ENCODE data around the gene ZKSCAN3. TPM values are rescaled to one million over a fixed set of nuclear protein-coding genes. Genes with fewer than 3 reads are reported as not detected.

ZKSCAN3 gene
- total RNA-seq, 1 experiment from 2014 or later = 11.2 TPM

- Histone ChIP-seq H3K9me2 (ENCODE audit: insufficient read depth) (no peaks in the 10 kb centered on the region), H3K27ac (ENCODE audit: low read depth, low read length) (peak overlapping the region; percentile 85), H3K9ac (ENCODE audit: low read length) (peak overlapping the region; percentile 70), H3K4me2 (ENCODE audit: low read length) (peak overlapping the region; percentile 94), H3K9me3 (ENCODE audit: control insufficient read depth in 1 of 2, insufficient read depth in 1 of 2, low read depth in 1 of 2, low read length in 2 of 2) (no peaks in the 10 kb centered on the region), H3K4me1 (ENCODE audit: control insufficient read depth in 1 of 2, insufficient read depth in 2 of 2, low read length in 2 of 2) (peaks cover 39 to 64% of the 10 kb centered on the region in 2 experiments), H3K27me3 (ENCODE audit: insufficient read depth, low read length) (no peaks in the 10 kb centered on the region), H2AFZ (ENCODE audit: low read depth, low read length, poor library complexity, severe bottlenecking) (no peak overlapping the region), H3K4me3 (replicated peaks in 1 of 2; ENCODE audit: low read depth in 1 of 2, low read length in 2 of 2) (peak overlapping the region; percentile 42 to 51), H3K79me2 (ENCODE audit: insufficient read depth, low read length) (peaks cover 69% of the 10 kb centered on the region), H3K36me3 (ENCODE audit: control insufficient read depth in 1 of 2, insufficient read depth in 2 of 2, low read length in 2 of 2) (0 out of 4 replicates have a peak, but pooled peaks cover 0 to 4% of the 10 kb centered on the region in 2 experiments), H4K20me1 (ENCODE audit: insufficient read depth) (no peaks in the 10 kb centered on the region)
- no TSS peak for BruUV-seq (replicated peaks)
- ATAC-seq = peak; percentile 41
- peak; percentile 80 for DNase-seq (ENCODE audit: low read depth, low spot score)
- intact Hi-C loops (cut with micrococcal nuclease) = loop anchor here (5.0 to 10.0 kb wide), 3 partner anchors 127 to 449 kb away; partner anchors contain the start of gene ZSCAN9
- RAD21 ChIA-PET (ENCODE audit: low non-redundant PET in 1 of 2, low total read pairs in 2 of 2, uncharacterized antibody in 2 of 2, unreplicated experiment in 2 of 2) = no interaction called here
- CTCF ChIA-PET = interaction anchor here (1.9 to 2.7 kb wide), 2 partner anchors 30 to 213 kb away, joined by 8 to 20 read pairs; partner anchors contain the start of gene ZKSCAN8
- POLR2A ChIA-PET = interaction anchor here (1.9 to 2.9 kb wide), 4 partner anchors 18 to 461 kb away, joined by 5 to 14 read pairs (median 8); partner anchors contain the start of genes ZKSCAN8 and ZSCAN31
- TF ChIP-seq SP1 (IDR thresholded peaks at IDR 0.05; ENCODE audit: low read depth) = peak; percentile 67
- no peak for TF ChIP-seq REST (IDR thresholded peaks at IDR 0.05; ENCODE audit: low read depth)
- no peak for TF ChIP-seq YY1 (IDR thresholded peaks at IDR 0.05; ENCODE audit: extremely low read depth, insufficient replicate concordance, low read depth, low read length)
- peak; percentile 59 for TF ChIP-seq POLR2AphosphoS5 (IDR thresholded peaks at IDR 0.05; ENCODE audit: low read depth, low read length)
- TF ChIP-seq ZFX (IDR thresholded peaks at IDR 0.05) = no peak
- TF ChIP-seq SIN3A (IDR thresholded peaks at IDR 0.05; ENCODE audit: low read depth) = peak; percentile 64; the same call in 1 of the 2 replicates
- TF ChIP-seq CEBPB (IDR thresholded peaks at IDR 0.05; ENCODE audit: low read depth) = peak; percentile 51; the same call in 1 of the 2 replicates
- peak; percentile 74 for TF ChIP-seq MAX (IDR thresholded peaks at IDR 0.05)
- peak; percentile 70 for TF ChIP-seq CBX3 (IDR thresholded peaks at IDR 0.05; ENCODE audit: low read depth)
- no peak for TF ChIP-seq CTCF (IDR thresholded peaks at IDR 0.05 in 2 of 3, conservative IDR thresholded peaks at IDR 0.05 in 1 of 3; ENCODE audit: borderline replicate concordance in 1 of 3, insufficient read depth in 1 of 3, low read depth in 2 of 3, low read length in 2 of 3)
- no peak for TF ChIP-seq TCF7L2 (IDR thresholded peaks at IDR 0.05; ENCODE audit: borderline replicate concordance, extremely low read depth, insufficient read depth, insufficient read length)
- TF ChIP-seq EZH2phosphoT487 (IDR thresholded peaks at IDR 0.05; ENCODE audit: borderline replicate concordance) = no peak
- TF ChIP-seq ELF1 (IDR thresholded peaks at IDR 0.05; ENCODE audit: borderline replicate concordance, low read depth) = no peak
- peak; percentile 75 for TF ChIP-seq JUND (IDR thresholded peaks at IDR 0.05)
- TF ChIP-seq ZNF274 (IDR thresholded peaks at IDR 0.05; ENCODE audit: low read depth, low read length) = no peak
- no peak for TF ChIP-seq RAD21 (IDR thresholded peaks at IDR 0.05; ENCODE audit: low read depth)
- no peak for TF ChIP-seq ZBTB33 (IDR thresholded peaks at IDR 0.05; ENCODE audit: extremely low read depth, insufficient replicate concordance, low read length)
- 0 out of 2 replicates have a peak, but pooled peaks have one; percentile 39 for TF ChIP-seq SRF (IDR thresholded peaks at IDR 0.05; ENCODE audit: low read depth)
These were observed 4.4 kb downstream of the ZKSCAN3 start for GRCh38 chr6:28353981-28354676.

All from HCT116 (cell line).